Measurements from ENCODE around the gene RNF212.

- TF ChIP-seq CHD1 (IDR thresholded peaks at IDR 0.05; ENCODE audit: low read length) (no peak), ELF4 (CRISPR knock-in tag; IDR thresholded peaks at IDR 0.05) (no peak), CEBPB (tag; IDR thresholded peaks at IDR 0.05) (no peak), MAFG (tag; conservative IDR thresholded peaks at IDR 0.05) (no peak), FOXK2 (conservative IDR thresholded peaks at IDR 0.05 in 1 of 2, IDR thresholded peaks at IDR 0.05 in 1 of 2; ENCODE audit: low read depth in 2 of 2) (no peak), ZNF274 (IDR thresholded peaks at IDR 0.05; ENCODE audit: borderline replicate concordance, low read depth, low read length) (no peak), USF1 (CRISPR knock-in tag; IDR thresholded peaks at IDR 0.05) (no peak), RAD21 (CRISPR knock-in tag; conservative IDR thresholded peaks at IDR 0.05 in 1 of 2, IDR thresholded peaks at IDR 0.05 in 1 of 2) (no peak), ZNF41 (CRISPR knock-in tag; conservative IDR thresholded peaks at IDR 0.05) (no peak), GMEB1 (CRISPR knock-in tag; IDR thresholded peaks at IDR 0.05) (no peak), XRCC3 (IDR thresholded peaks at IDR 0.05) (no peak), E2F1 (CRISPR knock-in tag; IDR thresholded peaks at IDR 0.05) (no peak)
Measured at GRCh38 chr4:1033840-1034551, 79.4 kb downstream of the RNF212 start.

Data from K562 (cell line).